ENCODE data around the gene SCFD2.
"Not testable (repeated sequence)": the region's sequence is repeated elsewhere in the genome, so short reads cannot be mapped to it uniquely, and the experiment has no call there.

SCFD2 gene

DNA sequence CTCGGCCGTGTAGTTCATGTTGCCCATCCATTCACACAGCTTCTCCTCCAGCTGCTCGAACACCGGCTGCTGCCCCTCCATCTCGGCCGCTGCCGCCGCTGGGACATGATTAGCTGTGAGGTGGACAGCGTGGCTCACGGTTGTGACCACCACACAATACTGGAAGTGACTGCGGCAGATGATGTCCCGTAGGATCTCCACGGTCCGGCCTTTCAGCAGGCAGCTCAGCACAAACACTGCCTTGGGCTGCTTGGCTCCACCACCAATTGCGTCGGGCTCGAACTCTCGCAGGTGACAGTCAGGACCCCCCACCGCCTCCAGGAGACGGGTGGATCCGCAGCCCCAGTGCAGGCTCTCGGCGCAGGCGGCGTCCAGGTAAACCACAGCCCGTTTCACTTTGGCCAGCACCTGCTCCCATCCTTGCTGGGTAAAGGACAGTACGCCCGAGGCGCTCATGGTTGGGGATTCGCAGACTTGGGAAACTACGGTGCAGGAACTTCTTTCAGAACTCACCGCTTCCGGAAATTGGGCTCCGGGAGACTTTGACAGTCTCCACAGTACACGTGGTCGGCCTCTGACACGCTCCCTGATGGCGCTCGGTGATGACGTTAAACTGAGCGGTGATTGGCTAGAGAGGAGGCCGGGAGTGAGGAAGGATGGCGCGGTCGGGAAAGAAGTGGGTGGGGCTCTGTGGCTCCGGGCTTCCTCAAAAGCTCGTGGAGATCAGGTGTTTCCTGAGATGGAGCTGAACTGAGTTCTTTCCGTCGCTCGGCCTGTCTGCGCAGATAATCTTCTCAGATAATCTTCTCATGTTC lies at the start of gene SCFD2:
Gene SCFD2 (minus strand): TSS at position 576 of the 815 bp plus-strand sequence.
- ATAC-seq, result peak; percentile 99
- peaks cover 17% of the 10 kb centered on the region for H3K36me3 Mint-ChIP-seq
- H3K4me3 Mint-ChIP-seq, result peak within 1 kb of the TSS; percentile 96

DNA sequence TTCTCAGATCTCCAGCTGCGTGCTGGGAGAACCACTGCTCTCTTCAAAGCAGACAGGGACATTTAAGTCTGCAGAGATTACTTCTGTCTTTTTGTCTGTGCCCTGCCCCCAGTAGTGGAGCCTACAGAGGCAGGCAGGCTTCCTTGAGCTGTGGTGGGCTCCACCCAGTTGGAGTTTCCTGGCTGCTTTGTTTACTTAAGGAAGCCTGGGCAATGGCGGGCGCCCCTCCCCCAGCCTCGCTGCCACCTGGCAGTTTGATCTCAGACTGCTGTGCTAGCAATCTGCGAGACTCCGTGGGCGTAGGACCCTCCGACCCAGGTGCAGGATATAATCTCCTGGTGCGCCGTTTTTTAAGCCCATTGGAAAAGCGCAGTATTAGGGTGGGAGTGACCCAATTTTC lies 43.6 kb upstream of the SCFD2 start:
- ATAC-seq, H3K27ac Mint-ChIP-seq, H3K9me3 Mint-ChIP-seq, H3K27me3 Mint-ChIP-seq, H3K4me3 Mint-ChIP-seq: not testable (repeated sequence)
- Mint-ChIP-seq H3K36me3 (peaks cover 59% of the 10 kb centered on the region), H3K4me1 (peaks cover 46% of the 10 kb centered on the region)

More for the DNA sequence above, at the start of gene SCFD2:
- peak within 1 kb of the TSS; percentile 92 for H3K27ac Mint-ChIP-seq
- peaks cover 41% of the 10 kb centered on the region for H3K4me1 Mint-ChIP-seq
- peaks cover 19% of the 10 kb centered on the region for H3K27me3 Mint-ChIP-seq
- H3K9me3 Mint-ChIP-seq, result no peaks in the 10 kb centered on the region

DNA sequence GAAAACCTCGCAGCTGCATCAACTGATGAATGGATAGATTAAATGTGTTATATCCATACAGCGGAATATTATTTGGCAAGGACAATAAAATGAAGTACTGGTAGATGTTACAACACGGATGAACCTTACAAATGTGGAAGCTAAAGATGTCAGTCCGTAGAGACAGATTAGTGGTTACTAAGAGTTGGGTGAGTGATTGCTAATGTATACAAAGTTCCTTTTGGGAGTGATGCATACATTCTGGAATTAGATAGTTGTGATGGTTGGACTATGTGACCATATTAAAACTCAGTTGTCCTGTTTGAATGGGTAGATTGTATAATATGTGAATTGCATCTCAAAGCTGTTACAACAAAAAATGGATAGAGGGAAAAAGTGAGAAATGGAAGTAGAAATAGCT lies 14.4 kb upstream of the SCFD2 start:
- Mint-ChIP-seq H3K36me3 (peaks cover 17% of the 10 kb centered on the region), H3K27me3 (no peaks in the 10 kb centered on the region), H3K9me3 (no peaks in the 10 kb centered on the region), H3K27ac (no peak overlapping the region), H3K4me1 (peaks cover 26% of the 10 kb centered on the region), H3K4me3 (no peak overlapping the region)
- no peak for ATAC-seq

DNA sequence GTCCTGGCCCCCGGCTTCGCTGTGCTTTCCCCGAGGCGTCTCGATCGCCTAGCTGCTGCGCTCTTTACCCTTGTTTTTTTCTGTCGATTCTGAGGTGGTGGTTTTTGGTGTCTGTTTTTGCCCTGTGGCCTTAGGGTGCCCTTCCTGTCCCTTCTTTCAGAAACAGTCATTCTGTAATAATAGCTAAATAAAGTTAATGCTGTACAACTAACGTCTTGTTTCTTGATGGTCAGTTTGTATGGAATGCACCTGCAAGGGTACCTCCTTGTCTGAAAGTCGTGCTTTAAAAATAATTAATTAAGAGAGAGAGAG lies 12.3 kb upstream of the SCFD2 start:
- Mint-ChIP-seq H3K27ac (peak overlapping the region; percentile 98), H3K27me3 (no peaks in the 10 kb centered on the region), H3K9me3 (no peaks in the 10 kb centered on the region), H3K4me1 (peaks cover 26% of the 10 kb centered on the region), H3K4me3 (peak overlapping the region; percentile 99), H3K36me3 (peaks cover 9% of the 10 kb centered on the region)
- ATAC-seq, result no peak

DNA sequence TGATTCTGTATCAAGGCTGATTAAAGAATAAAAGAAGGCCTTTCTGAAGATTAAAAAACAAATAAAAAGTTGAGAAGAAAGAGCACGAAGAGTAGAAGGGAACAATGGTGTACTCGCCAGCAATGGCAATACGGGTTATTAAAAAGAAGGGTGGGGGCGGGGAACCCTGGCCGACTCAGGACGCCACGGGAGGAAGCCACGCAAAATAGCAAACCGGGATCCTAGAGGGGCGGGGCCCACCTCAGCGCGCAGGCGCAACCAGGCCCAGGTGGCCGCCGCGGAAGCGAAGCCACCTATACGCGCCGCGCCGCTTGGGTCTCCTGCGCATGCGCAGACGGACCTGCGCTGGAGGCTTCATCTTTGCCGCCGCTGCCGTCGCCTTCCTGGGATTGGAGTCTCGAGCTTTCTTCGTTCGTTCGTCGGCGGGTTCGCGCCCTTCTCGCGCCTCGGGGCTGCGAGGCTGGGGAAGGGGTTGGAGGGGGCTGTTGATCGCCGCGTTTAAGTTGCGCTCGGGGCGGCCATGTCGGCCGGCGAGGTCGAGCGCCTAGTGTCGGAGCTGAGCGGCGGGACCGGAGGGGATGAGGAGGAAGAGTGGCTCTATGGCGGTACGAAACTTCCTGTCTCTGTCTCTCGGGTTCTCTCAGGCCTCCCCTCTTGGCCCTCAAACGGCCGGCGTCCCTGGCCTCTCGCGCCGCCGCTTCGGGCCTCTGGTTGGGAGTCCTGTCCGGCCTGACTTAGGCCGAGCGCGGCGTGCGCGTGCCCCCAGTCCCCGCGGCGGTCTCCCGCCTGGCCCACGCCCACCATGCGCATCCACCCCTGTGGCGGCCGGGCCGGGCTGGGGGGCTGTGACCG lies 11.7 kb upstream of the SCFD2 start, which contains the start of gene FIP1L1:
Gene FIP1L1 (plus strand): TSS at position 323 of the 852 bp plus-strand sequence. CDS start 198 bp downstream, at position 521.
- Mint-ChIP-seq H3K4me1 (peaks cover 26% of the 10 kb centered on the region), H3K4me3 (peak within 1 kb of the TSS; percentile 99), H3K36me3 (peaks cover 9% of the 10 kb centered on the region), H3K27me3 (peaks cover under 1% of the 10 kb centered on the region), H3K9me3 (no peaks in the 10 kb centered on the region), H3K27ac (peak within 1 kb of the TSS; percentile 98)
- ATAC-seq, result peak; percentile 97

DNA sequence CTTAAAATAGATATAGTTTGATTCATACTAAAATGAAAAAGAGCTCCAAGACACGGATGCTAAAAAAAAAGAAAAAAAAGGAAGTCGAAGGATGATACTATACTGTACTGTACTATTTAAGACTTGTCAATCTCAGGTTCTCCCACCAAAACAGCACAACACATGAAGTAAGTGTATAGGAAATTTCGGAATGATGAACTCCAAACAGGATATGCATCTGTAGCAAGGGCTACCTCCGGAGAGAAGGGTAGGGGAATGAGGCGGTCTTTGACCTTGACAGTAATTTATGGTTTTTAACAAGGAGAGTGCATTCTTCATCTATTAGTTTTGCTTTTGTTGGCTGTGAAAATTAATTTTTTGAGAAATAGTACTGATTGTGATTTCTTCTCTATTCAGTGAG lies 11.0 kb upstream of the SCFD2 start:
- ATAC-seq, result no peak
- Mint-ChIP-seq H3K36me3 (peaks cover 9% of the 10 kb centered on the region), H3K4me3 (peak overlapping the region; percentile 99), H3K4me1 (peaks cover 26% of the 10 kb centered on the region), H3K27me3 (peaks cover 7% of the 10 kb centered on the region), H3K27ac (peak overlapping the region; percentile 98), H3K9me3 (no peaks in the 10 kb centered on the region)

DNA sequence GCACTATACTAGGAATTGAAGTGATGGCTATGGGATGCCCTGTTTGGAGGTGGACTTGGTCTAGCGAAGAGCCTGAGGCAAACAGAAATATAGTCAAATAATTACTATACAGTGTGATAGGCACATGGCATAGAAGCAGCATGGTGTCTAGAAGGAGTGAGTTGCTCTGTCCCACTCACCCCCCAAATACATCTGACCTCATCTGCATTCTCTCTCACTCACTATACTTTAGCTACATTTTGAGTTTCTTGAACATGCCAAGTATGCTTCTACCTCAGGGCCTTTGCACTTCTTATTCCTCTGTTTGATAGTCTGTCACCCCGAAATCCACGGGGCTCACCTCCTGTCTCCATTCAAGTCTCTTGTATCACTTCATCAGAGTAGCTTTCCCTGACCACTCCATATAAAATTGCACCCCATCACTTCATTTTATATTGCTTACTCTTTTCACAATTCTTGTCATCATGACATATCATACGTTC lies 9.0 kb upstream of the SCFD2 start:
- no peak overlapping the region for H3K27ac Mint-ChIP-seq
- no peak for ATAC-seq
- H3K36me3 Mint-ChIP-seq, result peaks cover 2% of the 10 kb centered on the region
- H3K9me3 Mint-ChIP-seq, result no peaks in the 10 kb centered on the region
- no peak overlapping the region for H3K4me3 Mint-ChIP-seq
- peaks cover 17% of the 10 kb centered on the region for H3K4me1 Mint-ChIP-seq
- peaks cover 27% of the 10 kb centered on the region for H3K27me3 Mint-ChIP-seq

DNA sequence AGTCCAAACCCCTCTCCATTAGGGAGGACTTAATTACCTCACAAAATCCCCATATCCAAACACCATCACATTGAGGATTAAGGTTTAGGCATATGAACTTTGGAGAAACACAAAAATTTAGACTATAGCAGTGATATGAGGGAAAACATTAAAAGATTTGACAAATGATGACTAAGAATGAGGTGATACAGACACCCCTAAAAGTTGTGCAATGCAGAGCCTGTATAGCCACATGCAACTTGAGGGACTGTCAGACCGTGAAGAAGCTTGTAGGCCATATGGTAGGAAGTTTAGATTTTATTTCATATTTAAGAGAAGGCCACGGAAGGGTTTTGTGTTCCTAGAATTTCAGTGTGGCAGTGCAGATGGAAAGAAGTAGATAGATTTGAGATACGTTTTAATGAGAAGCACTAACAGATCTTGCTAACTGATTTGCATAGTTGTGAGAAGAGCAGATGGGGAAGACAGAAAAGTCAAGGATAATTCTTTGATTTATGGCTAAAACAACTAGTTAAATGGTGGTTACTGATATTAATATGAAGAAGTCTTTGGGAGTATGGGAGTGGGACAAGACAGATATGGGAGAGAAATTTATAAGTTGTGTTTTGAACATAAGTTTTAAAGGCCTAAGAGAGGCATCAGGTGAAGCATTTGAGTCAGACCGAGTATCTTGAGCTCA lies 6.1 kb upstream of the SCFD2 start:
- Mint-ChIP-seq H3K4me1 (peaks cover 4% of the 10 kb centered on the region), H3K27me3 (peaks cover 37% of the 10 kb centered on the region), H3K36me3 (no peaks in the 10 kb centered on the region), H3K27ac (no peak overlapping the region), H3K4me3 (no peak overlapping the region), H3K9me3 (no peaks in the 10 kb centered on the region)
- no peak for ATAC-seq

DNA sequence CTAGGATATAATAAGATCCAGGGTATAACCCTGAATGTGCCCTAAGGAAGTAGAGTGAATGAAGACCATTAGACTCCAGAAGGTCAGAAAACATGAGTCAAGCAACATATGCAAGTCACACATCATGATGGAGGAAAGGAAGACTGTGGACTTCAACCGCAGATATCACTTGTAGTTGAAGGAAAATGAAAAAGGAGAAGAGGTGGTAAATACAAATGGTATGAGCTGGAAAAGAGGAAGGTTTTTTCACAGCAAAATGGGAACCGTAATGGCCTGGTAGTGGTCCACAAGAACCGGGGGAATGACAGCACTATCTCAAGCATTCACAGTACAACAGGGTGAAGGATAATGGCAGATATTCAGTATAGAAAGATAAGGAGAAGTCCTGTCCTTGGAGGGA lies 5.2 kb upstream of the SCFD2 start:
- no peaks in the 10 kb centered on the region for H3K36me3 Mint-ChIP-seq
- H3K27me3 Mint-ChIP-seq, result peaks cover 37% of the 10 kb centered on the region
- no peak overlapping the region for H3K27ac Mint-ChIP-seq
- no peak overlapping the region for H3K4me3 Mint-ChIP-seq
- no peak for ATAC-seq
- H3K9me3 Mint-ChIP-seq, result no peaks in the 10 kb centered on the region
- H3K4me1 Mint-ChIP-seq, result peaks cover 8% of the 10 kb centered on the region

DNA sequence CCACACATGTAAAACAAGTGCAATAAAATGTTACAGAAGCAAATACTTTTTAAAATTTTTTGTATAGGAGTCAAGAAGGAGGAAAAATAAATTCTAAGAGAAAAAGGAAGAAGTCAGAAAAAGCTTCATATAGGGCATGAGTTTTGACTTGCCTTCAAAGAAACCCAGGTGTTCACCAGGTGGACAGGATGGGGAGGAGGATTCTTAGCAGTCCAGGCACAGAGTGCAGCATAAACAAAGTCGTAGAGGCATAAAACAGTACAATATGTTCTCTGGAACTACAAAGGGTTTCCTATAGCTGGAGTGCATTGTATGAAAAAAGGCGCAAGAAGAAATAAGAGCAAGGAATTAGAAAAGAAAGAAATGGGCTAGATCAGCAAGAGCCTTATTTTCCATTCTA lies 1.9 kb upstream of the SCFD2 start:
- H3K36me3 Mint-ChIP-seq, result peaks cover 3% of the 10 kb centered on the region
- H3K4me1 Mint-ChIP-seq, result peaks cover 25% of the 10 kb centered on the region
- no peak overlapping the region for H3K4me3 Mint-ChIP-seq
- no peak for ATAC-seq
- no peaks in the 10 kb centered on the region for H3K9me3 Mint-ChIP-seq
- H3K27ac Mint-ChIP-seq, result no peak overlapping the region
- H3K27me3 Mint-ChIP-seq, result peaks cover 37% of the 10 kb centered on the region

DNA sequence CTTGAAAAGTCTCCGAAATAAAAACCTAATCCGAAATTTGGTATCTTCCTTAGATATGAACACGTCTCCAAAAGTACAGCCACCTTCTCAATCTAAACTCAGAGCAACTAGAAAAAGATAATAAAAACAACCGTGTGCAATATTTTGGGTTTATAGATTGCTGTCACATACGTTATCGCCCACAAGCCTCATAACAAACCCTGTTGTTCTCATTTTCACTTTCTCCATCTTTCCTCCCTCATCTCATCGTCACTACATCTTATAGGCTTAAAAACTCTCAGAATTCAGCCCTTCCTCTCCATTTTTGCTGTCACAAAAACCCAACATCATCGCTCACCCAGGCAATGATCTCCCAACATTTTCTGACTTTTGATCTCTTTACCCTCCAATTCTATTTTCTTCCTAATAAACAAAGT lies 448 bp upstream of the SCFD2 start:
- Mint-ChIP-seq H3K4me3 (peak overlapping the region; percentile 96), H3K27ac (peak overlapping the region; percentile 92), H3K9me3 (no peaks in the 10 kb centered on the region), H3K27me3 (peaks cover 25% of the 10 kb centered on the region), H3K4me1 (peaks cover 36% of the 10 kb centered on the region), H3K36me3 (peaks cover 12% of the 10 kb centered on the region)
- ATAC-seq, result no peak

DNA sequence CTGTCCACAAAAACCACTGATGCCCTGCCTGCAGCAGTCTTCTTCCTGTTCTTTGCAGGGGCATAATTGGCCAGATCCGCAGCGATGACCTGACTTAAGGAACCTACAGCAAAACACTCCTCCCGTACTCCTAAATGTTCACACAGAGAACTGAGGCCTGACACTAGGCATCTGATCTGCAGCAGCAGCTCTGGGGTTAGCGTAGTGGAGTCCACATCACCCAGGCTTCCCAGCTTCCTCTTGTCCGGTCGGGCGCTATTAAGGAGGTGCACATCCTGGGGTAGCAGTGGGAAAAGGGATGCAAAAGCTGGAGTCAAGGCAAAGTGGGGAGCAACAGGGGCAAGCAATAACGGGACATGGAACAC lies 758 bp downstream of the SCFD2 start:
- peak; percentile 3 for ATAC-seq
- Mint-ChIP-seq H3K4me3 (peak overlapping the region; percentile 96), H3K4me1 (peaks cover 47% of the 10 kb centered on the region), H3K27me3 (peaks cover 13% of the 10 kb centered on the region), H3K36me3 (peaks cover 20% of the 10 kb centered on the region), H3K9me3 (no peaks in the 10 kb centered on the region), H3K27ac (peak overlapping the region; percentile 92)

DNA sequence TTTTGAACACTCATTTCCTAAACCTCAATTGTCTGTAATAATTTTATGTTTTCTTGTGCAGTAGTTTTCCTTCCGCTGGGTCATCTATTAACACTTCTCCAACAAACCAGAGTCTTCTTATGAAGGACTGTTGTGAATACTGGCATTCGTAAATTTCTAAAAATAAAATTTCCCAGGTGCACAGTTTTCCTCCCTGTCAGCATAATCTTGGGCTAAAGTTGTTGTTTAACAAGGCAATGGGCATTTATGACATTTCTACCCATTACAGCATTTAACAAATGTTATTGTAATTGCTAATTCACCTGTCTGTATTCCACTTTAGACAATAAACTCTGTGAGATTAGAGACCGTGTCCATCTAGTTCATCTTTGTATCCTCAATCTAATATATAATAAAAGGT lies 1.2 kb downstream of the SCFD2 start:
- H3K9me3 Mint-ChIP-seq, result no peaks in the 10 kb centered on the region
- ATAC-seq, result no peak

DNA sequence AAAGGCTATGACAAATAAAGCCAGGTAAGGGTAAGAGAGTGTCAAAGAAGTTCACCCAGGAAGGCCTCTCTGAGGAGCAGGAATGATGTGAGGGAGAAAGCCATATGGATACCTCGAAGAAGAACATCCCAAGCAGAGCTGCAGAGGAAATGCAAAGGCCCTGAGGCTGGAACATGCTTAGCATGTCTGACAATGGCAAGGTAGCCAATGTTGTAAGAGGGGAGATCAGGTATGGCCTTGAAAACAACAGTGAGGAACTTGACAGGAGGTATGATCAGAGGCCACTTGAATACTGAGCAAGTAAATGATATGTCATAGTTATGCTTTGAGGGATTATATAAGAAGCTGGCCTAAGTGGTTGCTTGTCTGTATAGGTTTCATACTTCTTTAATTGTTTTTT lies 3.8 kb downstream of the SCFD2 start:
- peaks cover 26% of the 10 kb centered on the region for H3K36me3 Mint-ChIP-seq
- peak overlapping the region; percentile 40 for H3K4me3 Mint-ChIP-seq
- H3K27ac Mint-ChIP-seq, result peak overlapping the region; percentile 9
- H3K27me3 Mint-ChIP-seq, result no peaks in the 10 kb centered on the region
- no peaks in the 10 kb centered on the region for H3K9me3 Mint-ChIP-seq
- no peak for ATAC-seq
- H3K4me1 Mint-ChIP-seq, result peaks cover 60% of the 10 kb centered on the region

More for the DNA sequence above, 1.2 kb downstream of the SCFD2 start:
- H3K27ac Mint-ChIP-seq, result no peak overlapping the region
- peaks cover 8% of the 10 kb centered on the region for H3K27me3 Mint-ChIP-seq
- H3K4me3 Mint-ChIP-seq, result peak overlapping the region; percentile 96
- peaks cover 20% of the 10 kb centered on the region for H3K36me3 Mint-ChIP-seq
- peaks cover 52% of the 10 kb centered on the region for H3K4me1 Mint-ChIP-seq

DNA sequence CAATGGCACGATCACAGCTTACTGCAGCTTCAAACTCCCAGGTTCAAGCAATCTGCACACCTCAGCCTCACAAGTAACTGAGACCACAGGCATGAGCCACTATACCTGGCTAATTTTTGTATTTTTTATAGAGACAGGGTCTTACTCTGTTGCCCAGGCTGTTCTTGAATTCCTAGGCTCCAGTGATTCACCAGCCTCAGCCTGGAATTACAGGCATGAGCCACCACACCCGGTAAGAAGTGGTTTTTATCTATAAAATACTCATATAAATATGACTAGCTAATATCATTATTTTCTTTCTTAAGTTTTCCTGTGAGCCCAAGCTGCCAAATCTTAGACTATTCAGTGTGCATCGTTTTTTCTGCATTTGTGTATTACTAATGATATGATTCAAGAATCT lies 4.4 kb downstream of the SCFD2 start:
- Mint-ChIP-seq H3K4me1 (peaks cover 55% of the 10 kb centered on the region), H3K27ac (peak overlapping the region; percentile 3), H3K36me3 (peaks cover 26% of the 10 kb centered on the region), H3K4me3 (no peak overlapping the region), H3K9me3 (no peaks in the 10 kb centered on the region), H3K27me3 (no peaks in the 10 kb centered on the region)
- no peak for ATAC-seq
